HG03135 (cell line): ENCODE results near the gene SBF1.

Experiments
- ATAC-seq: cut with Tn5 transposase; IDR thresholded peaks from one replicate; pipeline ENCODE4 v1.9.1; 2021; ENCODE audit warnings: mild to moderate bottlenecking, moderate library complexity; ENCODE audit not compliant: unreplicated experiment

The SBF1 gene

DNA sequence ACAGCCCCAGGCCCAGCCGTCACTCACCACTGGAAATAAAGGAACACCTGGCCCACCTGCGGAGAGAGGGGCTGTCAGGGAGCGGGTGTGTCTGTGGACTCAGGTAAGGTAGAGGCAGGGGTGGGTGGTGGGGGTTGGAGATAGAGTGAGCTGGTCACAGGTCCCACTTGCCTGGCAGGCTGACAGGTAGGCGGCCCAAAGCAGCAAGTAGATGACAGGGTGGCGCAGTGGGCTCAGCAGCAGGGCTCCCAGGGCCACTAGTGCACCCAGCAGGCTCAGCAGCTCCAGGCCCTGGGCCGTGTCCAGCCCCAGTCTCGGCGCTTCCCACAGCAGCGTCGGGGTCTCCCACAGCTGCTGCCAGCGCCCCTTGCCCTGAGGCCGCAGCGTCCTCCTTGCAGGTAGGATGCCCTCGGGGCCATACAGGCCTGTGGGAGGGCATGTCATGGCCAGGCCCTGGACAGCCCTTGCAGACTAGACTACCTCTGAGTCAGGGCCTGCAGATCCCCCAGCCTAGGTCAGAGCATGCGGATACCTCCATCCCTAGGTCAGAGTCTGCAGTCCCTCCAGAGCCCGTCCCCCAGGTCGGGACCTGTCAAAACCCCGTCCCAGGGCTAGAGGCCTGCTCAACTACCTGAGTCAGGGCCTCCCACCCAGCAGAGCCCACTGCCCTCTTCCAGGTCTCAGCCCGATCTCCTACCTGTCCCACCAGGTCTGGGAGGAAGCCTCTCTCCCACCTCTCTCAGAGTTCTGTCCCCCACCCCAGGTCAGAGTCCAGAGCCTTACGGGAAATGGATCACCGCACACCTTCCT lies 32.0 kb upstream of the SBF1 start:
- ATAC-seq = no peak

DNA sequence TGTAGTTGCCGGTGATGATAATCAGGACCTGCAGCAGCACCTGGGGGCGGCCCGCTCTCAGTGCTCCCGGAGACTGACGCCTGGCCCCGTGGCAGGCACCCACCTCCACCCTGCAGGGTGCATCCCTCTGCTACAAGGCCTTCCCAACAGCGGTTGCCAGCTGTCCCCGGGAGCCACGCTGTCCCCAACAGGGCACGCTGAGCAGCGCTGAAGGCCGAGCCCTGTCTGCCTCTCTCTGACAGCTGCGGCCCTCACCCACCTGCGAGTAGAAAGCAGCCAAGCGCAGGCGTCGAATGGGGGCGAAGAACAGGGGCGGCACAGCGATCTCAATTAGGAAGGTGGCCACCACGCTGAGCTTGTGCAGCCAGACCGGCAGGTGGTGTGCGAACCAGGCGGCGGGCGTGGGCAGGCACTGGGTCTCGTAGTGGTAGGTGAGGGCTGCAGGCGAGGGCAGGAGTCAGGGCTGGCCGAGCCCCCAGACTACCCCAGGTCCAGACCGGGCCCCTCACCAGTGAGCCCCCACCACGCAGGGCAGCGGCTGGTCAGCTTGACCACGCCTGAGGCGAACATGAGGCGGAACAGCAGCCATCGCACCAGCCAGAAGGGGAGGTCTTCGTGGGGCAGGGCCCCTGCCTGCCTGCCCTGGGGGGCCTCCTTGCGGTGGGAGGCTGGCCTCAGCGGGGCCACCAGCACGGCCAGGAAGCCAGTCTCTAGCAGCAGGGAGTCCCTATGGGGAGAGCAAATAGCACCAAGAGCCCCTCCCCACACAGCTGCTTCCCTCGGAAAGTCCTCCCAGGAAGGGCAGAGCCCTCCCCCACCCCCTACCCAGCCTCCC lies 31.2 kb upstream of the SBF1 start:
- ATAC-seq = no peak

DNA sequence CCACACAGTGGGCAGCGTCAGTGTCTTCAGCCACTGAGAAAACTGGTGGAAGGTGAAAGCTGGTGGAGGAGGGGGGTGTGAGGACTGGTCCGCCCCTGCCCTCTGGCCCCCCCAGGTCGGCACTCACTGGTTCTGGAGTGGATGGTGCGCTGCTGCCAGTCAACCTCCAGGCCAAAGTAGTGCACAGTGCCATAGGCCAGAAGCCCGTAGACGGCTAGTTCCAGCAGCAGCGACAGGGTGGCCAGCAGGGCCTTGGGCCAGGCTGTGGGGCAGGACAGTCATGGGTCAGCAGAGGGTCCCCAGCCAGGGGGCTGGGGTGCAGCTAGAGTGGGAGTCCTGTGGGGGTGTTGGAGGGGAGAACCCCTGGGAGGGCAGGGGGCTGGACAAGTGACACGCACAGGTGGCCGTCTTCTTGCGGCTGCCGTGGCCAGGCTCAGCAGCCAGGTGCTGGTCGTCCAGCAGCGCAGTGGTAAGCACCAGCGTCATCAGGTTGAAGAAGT lies 30.5 kb upstream of the SBF1 start:
- ATAC-seq = no peak

DNA sequence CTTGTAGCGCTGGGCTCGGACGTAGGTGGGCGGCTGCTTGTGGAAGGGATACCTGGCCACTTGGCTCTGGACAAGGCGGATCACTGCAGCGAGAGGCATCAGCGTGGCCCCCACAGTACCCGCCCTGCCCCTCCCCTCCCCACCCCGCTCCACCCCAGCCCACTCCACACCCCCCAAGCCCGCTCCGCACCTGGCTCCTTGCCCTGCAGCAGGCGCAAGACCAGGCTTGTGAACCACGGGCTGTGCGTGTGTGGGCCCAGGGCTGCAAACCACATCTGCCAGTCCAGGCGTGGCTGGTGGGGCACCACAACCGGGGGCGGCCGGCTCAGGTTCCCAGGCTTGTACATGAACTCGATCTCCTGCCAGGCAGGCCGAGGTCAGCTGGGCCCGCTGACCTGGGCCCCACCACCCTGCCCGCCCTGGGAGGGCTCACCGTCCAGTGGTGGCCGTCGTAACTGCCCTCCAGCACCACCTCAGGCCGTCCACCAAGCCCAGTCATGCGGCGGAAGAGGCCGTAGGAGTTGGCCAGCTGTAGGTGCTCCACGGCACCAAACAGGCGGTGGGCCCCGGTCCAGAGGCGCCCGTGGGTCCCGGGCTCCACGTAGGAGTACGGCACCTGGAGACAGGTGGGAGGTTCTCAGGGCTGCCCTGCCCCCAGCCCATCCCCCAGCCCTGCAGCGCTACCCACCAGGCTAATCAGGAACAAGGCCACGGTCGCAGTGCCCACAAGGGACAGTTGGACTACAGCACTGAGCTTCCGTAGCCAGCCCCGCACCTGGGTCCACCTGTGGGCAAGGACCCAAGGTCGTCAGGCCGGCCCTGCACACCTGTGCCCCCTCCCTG lies 29.8 kb upstream of the SBF1 start:
- ATAC-seq = no peak

DNA sequence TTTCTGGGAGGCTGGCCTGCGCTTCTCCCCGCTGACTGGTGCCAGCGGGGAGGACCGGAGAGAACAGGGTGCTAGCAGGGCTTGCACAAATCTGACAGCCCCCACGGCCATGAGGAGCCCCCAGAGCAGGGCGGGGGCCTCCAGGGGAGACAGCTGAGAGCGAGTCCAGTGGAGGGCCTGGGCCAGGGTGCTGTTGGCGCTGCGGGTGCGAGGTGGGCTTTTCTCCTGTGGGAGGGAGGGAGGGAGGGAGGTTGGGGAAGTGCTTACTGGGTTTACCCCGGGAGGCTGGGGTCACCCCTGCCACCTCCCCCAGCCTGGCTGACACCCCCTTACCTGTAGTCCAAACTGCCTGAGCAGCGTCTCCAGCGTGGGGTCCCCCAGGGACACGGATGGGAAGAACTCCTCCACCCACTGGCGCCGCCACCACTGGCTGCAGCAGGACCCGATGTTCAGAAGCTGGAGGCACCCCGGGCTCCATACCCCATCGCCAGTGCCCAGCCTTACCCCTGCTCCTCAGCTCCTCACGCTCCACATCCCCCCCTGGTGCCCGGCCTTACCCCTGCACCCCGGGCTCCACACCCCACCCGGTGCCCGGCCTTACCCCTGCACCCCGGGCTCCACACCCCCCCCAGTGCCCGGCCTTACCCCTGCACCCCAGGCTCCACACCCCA lies 28.8 kb upstream of the SBF1 start:
- ATAC-seq = no peak

DNA sequence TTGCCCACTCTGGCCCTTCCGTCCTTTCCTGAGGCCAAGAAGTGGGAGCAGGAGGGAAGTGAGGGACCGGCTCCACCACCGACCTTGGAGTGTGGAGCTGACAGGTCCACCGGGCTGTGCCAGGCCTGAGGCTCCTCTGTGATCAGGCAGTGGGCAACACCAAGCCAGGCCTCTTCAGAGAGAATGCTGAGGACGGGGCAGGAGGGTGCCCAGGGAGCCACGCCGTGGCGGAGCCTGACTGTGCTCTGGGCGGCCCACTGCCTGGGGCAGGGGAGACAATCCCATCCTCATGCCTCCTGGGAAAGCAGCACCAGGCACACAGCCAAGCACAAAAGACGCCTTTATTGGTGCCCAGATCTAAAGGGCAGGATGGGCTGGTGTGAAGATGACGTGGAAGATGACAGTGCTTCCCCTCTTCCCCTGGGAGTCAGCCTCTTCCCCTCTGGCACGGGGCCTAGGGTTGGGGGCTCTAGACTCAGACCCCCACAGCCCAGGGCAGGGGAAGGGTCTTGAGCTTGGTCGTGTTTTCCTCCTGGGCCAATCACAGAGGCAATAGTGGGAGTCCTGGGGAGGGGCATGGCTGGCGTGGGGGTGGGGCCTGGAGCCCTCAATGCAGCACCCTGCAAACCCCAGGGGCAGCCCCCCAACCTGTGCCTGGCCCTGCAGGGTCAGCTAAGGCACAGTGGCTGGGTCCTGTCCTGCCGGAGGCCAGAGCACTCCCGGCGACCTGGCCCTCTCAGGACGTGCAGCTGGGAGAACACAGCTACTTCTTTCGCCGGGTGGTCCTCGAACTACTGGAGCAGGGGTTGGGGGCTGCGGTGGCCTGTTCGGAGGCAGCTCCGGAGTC lies 28.0 kb upstream of the SBF1 start:
- ATAC-seq = no peak

DNA sequence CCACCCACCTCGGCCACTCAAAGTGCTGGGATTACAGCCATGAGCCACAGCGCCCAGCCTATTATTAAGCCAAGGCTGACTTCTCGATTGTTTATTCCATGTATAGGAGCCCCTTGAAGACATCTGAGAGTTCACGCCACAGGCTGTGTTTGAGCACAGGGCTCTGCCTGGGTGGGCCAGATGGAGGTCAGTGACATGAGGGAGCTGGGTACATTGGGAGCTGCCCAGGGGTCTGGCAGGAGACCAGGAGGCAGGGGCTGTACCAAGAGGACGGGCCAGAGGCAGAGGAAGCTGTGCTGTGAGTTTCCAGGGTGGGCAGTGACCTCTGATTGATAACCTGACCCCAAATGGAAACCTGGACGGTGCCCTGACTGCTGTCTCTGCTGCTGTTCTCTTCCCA lies 27.3 kb upstream of the SBF1 start:
- ATAC-seq = no peak

DNA sequence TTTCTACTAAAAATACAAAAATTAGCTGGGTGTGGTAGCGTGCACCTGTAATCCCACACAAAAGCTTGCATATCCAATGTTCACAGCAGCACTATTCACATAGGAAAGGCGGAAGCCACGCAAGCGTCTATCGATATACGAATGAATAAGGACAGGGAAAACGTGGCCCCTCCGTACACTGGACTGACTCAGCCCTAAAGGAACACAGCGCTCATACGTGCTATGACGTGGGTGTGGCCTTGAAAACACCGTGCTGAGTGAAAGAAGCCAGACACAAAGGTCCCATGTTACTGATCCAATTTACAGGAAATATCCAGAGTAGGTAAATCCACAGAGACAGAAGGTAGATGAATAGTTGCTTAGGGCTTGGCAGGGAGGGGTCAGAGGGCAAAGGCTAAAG lies 25.6 kb upstream of the SBF1 start:
- no peak for ATAC-seq

DNA sequence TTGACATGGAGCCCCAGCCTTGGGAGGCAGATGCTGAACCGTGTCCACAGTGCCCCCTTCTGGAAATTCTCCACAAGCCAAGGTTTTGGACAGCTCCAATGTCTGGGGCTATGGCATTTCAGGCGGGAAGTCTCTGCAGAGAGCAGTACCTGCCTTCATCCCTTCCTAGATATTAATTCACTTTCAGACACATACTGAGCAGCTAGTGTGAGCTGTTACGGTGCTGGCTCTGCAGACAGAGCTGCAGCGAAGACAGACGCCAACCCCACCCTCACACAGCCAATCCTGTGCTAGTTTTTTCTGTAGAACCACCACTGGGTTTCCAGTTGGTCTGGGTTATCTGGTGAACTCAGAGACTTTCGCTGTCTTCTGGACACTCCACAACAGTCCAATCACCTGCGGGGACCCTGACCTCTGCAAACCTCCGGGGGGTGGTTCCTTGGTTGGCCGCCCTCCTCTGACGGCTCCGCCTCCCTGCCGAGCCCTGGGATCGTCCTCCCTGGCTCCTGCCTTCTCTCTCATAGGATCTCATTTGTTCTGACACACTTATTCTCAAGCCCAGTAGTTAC lies 23.6 kb upstream of the SBF1 start:
- ATAC-seq = no peak

DNA sequence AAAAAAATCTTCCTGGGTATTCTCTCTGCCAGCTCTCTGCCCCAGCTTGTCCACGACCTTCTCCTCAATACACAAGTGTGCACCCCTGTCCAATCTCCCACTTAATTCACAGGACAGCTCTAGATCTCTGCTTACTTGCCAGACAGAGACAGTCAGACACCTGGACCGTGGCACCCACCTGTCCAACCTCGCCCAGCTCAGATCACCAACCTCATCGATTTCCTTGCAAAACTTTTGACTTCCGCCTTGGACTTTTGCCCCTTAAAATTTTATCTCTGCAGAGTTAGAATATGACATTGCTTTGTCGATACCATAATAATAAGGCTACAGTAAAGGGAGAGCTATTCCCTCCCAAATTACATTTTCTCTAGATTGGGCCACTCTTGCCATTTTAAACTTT lies 22.3 kb upstream of the SBF1 start:
- no peak for ATAC-seq

DNA sequence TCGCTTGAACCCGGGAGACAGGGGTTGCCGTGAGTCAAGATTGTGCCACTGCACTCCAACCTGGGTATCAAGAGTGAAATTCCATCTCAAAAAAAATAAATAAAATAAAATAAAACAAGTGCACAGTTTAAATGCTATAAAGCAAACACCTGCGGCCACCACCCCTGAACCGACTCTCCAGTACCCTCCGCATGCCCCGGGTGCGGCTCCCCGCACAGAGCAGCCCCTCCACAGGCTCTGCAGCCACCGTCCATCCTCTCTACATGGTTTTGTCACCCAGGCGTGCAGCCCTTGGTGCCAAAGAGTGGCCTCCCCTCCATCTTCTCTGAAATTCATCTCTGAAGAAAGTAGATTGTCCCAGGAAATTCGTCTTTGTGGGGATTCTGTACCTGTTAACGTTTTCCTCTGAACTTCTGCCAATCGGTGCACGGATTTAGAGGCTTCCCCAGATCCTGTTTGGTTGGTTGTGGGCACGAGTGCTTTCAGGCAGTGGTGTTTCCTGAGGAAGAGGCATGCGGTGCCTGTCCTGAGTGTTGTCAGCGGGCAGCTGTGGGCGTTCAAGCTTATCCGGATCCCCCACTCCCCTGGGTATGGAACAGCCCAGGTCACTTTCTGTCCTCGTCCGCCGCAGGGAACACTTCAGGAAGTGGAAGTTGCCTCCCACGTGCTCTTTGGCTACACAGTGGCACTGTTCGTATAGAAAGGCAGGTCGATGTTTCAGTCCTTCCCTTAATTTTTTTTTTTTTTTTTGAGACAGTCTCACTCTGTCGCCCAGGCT lies 15.9 kb upstream of the SBF1 start:
- no peak for ATAC-seq

DNA sequence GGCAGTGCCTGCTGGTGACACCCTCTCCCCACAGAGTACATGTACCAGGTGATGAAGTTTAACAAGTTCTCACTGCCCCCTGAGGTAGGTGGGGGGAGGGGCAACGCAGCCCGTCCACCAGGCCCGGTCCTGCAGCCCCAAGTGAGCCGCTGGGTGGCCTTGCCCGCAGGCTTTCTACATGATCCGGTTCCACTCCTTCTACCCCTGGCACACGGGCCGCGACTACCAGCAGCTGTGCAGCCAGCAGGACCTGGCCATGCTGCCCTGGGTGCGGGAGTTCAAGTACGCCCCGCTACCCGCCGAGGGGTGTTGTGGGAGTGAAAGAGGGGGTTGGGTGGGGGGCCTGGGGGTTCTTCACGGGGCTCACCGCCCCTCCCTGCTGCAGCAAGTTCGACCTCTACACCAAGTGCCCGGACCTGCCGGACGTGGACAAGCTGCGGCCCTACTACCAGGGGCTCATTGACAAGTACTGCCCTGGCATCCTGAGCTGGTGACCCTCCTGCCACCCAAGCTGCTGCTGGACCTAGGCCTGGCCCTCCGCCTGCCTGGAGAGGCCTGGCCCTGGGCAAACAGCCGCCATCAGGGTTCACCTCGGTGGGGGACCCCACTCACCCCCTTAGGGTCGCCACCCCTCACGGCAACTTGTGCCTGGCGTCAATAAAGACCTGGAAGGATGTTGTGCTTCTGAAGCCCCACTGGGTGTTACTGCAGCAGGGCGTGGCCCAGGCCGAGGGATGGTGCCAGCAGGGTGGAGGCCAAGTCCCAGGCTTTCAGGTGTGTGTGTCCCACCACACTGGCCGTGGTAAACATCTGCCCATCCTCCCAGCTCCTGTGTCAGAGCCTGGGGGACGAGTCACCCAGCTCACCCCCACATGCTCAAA lies 14.8 kb upstream of the SBF1 start:
- ATAC-seq = no peak

DNA sequence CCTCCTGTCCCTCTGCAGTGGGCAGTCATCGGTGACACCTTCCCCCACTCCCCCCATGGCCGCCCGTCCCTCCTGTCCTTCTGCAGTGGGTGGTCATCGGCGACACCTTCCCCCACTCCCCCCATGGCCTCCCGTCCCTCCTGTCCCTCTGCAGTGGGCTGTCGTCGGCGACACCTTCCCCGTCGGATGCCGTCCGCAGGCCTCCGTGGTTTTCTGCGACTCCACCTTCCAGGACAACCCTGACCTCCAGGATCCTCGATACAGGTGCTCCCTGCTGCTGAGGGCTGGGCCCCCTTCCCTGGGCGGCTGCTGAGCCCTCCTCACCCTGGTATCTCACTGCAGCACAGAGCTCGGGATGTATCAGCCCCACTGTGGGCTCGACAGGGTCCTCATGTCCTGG lies 14.1 kb upstream of the SBF1 start:
- no peak for ATAC-seq

DNA sequence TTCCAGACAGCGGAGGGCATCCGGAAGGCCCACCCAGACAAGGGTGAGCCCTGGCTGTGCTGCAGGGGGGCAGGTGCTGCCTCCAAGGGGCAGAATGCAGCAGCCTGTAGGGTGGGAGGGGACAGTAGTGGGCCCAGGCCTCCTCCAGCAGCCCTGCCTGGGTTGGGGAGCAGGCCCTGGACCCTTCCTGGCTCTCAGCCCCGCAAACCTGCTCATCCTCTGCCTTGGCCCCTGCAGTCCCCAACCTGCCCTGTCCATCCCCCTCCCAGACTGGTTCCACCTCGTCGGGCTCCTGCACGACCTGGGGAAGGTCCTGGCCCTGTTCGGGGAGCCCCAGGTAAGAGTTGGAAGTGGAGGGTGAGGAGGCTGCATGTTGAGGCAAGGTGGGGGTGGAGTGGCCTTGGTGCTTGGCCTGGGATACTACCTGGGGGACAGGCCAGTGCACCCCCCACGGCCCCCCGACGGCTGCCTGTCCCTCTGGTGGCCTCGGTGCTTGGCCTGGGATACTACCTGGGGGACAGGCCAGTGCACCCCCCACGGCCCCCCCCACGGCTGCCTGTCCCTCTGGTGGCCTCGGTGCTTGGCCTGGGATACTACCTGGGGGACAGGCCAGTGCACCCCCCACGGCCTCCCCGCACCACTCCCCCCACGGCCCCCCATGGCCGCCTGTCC lies 13.3 kb upstream of the SBF1 start:
- ATAC-seq = no peak

DNA sequence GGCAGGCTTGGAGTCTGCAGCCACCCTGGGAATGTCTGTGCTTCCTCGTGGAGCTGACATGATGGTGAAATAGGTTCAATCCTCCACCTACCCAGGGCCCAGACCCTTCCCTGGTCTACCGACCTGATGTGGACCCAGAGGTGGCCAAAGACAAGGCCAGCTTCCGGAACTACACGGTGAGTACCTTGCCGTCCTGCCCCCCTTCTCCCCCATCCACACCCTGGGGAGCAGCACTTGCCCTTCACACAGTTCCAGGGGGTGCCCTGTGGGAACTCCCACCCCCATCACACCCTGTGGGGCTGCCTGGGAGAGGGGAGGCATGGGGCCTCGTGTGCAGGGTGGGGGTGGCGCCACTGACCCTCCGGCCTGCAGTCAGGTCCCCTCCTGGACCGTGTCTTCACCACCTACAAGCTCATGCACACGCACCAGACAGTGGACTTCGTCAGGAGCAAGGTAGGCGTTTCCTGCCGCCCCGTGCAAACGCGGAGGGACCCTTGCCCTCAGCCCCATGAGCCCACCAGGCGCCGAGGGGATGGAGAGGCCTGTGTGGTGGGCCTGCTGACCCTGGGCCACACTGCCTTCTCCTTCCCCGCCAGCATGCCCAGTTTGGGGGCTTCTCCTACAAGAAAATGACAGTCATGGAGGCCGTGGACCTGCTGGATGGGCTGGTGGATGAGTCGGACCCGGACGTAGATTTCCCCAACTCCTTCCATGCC lies 12.6 kb upstream of the SBF1 start:
- ATAC-seq = no peak

DNA sequence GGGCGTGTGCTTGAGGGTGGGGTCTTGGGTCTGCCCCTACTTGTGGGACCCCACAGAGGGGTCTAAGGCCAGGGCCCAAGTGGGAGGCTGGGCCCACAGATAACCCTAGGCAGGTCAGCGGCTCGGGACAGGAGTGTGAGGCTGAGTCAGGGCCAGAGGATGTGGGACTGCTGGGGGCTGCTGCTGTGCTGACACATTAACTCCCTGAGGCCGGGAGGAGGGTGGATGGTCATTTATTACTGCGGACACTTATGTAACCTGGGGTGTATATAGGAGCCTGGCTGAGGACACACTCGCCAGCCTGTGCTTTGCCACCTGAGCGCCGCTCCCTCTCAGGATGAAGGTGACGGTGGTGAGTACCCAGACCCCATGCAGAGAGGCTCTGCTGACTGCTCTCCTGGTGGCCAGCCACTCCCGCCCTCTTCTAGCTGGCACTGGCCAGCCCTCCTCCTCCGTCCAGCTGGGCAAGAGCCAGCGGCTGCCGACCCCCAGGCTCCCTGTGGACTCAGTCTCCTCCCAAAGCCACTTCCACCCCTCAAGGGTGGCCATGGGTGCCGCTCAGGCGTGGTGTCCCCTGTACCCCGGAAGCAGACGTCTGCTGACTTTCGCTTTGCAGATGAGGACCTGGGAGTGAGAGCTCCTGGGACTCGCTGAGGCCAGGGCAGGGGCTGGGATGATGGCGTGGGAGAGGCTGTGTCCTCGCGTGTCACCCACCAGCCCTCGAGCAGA lies 11.9 kb upstream of the SBF1 start, which contains the start of gene MIOX:
TSS of gene MIOX (plus strand) at position 299 of the 729 bp plus-strand sequence. CDS start at position 338, 39 bp downstream.
- ATAC-seq = no peak
